NCI-H774 (cell line): ENCODE measurements around the gene RHBDL3.
"Not testable (repeated sequence)": the region's sequence is repeated elsewhere in the genome, so short reads cannot be mapped to it uniquely, and the experiment has no call there.

Source experiments
- DNase-seq: peaks from one replicate; lab custom pipeline; 2025; lab: John Stamatoyannopoulos, UW

Gene RHBDL3

DNA sequence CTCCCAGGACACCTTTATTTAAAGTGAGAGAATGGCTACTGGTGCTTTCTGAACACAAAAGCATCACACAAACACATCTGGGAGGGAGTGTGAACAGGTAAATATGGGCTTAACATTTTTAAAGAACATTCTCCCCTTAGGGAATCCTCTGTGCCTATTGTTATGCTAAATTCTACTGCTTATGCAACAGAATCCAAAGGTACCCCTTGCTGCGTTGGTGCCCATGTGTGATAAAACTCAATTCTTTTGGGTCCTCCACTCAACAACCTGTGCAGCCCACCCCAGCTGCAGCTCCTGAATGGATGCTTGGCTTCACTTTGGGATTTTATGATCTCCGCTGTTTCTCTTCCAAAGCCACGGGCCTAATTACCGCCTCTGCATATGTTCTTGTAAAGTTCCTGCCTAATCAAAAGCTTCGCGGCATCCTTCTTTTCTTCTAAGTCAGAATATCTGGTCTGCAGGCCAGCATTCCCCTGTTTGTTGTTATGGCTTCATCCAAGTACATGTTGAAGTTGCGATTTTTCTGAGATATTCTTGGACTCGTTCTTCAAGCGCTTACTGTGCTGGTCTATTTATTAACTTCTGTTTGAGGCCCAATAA is 23.9 kb downstream of the RHBDL3 start:
- no peak for DNase-seq

DNA sequence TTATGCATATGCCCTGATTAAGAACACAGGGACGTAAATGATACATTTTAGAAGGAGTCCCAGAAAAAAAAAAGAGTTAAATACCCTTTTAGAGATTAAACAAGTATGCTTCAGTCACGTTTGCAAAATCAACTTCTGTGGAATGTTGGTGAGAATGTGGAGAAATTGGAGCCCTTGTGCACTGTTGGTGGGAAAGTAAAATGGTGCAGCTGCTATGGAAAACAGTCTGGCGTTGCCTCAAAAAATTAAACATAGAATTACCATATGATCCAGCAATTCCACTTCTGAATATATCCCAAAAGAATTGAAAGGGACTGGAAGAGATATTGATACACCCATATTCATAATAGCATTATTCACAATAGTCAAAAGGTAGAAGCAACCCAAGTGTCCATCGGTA is 26.5 kb downstream of the RHBDL3 start:
- DNase-seq, result no peak

DNA sequence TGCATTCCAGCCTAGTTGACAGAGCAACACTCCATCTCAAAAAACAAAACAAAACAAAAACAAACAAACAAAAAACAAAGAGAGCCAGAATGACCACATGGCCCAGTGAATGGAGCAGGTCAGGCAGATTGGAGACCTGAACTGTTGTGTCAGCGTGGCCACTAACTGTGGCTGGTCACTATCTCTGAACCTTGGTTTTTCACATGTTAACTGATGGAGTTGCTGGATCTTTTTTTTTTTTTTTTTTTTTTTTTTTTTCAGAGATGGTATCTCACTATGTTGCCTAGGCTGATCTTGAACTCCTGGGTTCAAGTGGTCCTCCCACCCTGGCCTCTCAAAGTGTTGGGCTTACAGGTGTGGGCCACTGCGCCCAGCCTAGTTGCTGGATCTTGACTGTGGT is 31.8 kb downstream of the RHBDL3 start:
- DNase-seq, result no peak

DNA sequence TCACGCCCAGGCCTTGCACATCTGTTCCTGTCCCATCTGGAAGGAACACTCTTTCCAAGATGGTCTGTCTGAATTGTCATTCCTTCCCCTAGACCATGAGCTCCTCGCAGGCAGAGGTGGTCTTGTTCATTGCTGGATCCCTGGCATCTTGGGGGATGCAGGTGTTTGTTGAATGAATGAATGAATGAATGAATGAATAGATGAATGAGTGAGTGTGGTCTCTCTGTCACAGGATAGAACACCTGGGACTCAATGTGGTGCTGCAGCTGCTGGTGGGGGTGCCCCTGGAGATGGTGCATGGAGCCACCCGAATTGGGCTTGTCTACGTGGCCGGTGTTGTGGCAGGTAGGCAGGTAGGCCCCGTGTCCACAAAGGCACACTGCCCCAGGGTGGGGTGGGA is 32.2 kb downstream of the RHBDL3 start:
- DNase-seq, result no peak

DNA sequence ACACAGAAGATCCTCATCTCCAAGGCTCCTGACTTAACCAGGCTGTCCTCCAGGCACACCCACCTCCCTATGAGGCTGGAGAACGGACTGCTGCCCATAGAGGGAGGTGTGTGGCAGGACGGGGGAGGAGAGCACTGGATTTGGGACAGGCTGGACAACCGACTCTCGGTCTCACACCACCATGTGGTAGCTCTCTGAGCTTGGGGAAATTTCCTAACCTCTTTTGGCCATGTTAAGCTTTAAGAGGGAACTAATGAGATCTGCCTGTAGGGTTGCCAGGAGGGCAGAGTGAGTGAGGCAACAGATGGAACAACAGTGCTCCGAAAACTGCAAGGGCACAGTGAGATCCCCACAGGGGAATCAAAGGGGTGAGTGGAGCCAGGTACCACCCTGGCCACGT is 32.7 kb downstream of the RHBDL3 start:
- DNase-seq, result no peak

DNA sequence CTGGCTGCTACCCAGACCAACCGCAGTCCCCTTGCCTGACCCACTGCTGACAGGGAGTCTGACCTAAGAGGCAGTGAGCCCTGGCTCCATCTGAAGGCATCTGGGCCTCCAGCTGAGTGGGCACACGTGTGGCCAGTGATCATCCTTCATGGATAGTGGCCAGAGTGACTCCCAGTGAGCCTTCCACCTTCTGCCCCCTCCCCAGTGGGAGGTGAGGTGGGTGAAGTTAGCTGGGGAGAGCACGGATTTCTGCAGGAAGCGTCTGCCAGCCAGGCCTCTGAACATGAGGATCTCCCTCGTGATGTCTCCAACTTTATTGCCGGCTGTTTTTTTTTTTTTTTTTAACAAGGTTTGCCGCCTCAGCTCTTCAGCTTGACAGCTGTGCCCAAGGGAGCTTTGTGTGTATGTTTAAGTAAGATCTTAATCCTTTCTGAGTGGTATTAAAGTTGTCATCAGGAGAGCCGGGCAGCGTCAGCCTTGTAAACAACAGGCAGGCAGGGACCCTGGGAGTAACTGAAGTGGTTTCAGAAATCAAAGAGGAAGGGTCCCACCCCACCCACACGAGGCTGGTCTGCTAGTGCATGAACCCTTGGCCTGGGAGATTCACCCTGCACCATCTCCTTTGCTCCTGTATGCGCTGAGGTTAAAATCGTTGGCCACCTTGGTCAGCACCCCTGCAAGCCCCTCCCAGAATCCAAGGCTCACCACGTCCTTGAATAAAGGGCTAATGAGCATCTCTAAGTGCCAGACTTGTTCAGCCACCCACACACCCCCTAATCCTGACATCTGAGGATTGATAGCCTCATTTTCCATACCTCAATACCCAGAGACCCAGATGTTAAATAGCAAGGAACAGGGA is 33.3 kb downstream of the RHBDL3 start:
- no peak for DNase-seq

DNA sequence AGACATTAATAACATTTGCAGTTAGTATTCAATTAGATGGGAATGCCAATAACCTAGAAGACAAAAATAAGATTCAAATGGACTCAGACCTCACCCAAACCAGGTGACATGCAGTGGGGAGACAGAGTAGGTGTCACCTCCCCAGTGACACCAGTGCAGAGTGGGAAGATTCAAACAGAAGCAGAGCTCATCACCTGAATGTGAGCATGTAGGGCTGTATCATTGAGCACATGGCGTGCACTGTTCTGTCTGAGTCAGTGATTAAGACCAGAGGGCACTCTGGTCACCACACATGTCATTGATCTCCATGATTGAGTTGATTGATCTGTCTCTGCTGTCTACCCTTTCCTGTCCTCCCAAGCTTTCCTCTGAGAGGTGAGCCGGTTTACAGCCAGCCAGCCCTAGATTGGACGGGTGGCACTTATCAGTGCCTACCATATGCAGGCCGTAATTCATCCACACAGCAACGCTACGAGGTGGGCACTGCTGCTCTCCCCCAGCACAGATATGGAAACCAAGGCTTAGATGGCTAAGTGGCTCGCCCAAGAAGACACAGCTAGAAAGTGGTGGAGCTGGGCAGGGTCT is 34.0 kb downstream of the RHBDL3 start:
- no peak for DNase-seq

DNA sequence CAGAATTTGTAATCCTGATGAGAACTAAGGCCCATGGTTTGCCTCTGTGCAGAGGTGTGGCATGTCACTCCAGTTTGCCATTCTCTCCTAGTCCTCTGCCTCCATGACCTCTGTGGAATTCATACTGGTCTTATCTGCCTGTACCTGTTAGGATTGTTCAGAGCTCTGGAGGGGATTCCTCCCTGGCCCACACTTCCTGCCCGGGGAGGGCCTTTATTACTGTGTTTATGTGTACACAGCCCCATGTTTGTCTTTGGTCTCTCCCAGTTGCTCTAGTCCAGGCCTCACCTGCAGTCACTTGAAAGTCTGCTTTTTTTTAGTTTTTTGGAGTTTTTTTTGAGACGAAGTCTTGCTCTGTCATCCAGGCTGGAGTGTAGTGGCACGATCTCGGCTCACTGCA is 36.4 kb downstream of the RHBDL3 start:
- DNase-seq, result no peak

DNA sequence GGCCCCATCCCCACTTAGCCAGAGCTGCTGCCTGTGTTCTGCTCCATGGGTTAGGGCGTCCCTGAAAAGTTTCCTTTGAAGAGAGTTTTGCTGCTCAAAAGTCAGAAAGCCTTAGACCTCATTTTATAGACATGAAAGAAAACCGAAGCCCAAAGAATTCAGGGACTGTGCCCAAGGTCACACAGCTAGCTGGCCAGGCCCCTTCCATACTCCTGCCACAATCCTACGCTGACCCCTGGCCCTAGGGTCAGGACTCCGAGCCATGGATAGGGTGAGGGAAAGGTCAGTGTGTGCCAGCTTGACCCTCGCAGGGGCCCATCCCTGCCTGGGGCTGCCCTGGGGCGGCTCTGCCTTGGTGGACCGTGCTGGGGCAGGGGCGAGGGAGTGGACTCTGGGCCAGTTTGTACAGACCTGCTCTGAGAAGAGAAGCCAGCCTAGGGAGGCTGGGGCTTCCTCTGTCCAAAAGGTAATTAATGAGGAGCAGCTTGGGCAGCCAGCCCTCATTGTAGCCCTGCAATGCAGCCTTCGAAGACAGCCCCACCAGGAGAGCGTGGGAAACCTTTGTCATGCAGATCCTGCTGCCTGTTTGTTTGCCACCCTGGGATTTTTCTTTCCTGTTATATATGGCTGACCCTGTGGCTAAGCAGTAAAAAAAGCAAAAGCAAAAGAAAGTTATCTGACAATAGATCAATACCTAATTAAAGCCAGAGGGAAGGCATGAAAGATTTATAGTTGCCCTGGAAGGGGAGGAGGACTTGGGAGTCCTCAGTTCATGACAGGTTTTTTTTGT is 37.4 kb downstream of the RHBDL3 start:
- DNase-seq, result peak; percentile 12

DNA sequence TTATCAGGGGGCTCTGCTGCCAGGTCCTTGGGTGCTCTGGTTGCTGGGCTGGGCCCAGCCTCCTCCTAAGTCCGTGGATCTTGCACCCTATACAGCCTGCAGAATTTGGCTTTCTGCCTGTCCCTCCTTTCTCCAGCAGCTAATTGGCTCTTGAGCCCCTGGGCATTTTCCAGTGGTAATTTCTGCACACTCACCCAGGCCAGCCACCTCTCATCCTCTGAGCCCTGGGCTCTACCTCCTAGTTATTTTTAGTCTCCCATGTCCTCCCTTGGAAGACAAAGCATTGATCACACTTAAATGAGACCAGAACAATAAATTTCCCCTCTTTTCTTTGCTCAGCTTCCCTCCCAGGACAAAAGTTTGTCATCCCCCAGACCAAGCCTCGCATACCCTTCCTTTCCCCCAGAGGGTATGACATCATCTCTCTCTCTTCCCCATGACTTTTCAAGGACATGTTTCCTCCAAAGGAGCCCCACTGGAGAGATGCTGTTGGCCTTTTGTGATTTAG is 38.2 kb downstream of the RHBDL3 start:
- DNase-seq, result peak; percentile 9

DNA sequence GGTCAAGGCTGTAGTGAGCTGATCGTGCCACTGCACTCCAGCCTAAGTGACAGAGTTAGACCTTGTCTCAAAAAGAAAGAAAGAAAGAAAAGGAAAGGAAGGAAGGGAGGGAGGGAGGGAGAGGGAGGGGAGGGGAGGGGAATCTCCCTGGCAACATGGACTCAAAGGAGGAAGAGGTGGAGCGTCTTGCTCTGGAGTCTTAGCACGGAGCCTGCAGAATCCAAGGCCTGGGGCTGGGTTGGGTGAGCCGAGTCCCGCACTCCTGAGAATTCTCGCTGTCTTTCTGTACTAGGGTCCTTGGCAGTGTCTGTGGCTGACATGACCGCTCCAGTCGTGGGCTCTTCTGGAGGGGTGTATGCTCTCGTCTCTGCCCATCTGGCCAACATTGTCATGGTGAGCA is 39.4 kb downstream of the RHBDL3 start:
- no peak for DNase-seq

DNA sequence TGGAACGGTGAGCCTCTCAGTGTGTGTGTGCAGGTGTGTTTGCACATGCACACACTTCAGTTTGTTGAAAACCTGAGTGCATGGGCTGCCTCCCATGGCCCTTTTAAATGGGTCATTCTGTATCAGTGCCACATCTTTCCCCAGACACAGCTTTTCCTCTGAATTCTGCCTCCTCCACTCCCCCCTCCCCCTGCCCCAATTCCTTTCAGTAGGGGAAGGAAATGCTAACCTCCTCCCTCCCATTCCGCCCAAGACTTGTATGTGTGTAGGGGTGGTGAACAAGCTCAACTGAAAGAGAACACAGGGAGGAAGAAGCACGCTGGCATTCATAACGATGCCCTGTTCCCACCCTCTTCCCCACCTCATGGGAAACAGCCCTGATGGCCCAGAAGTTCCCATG is 42.0 kb downstream of the RHBDL3 start:
- DNase-seq, result peak; percentile 71

DNA sequence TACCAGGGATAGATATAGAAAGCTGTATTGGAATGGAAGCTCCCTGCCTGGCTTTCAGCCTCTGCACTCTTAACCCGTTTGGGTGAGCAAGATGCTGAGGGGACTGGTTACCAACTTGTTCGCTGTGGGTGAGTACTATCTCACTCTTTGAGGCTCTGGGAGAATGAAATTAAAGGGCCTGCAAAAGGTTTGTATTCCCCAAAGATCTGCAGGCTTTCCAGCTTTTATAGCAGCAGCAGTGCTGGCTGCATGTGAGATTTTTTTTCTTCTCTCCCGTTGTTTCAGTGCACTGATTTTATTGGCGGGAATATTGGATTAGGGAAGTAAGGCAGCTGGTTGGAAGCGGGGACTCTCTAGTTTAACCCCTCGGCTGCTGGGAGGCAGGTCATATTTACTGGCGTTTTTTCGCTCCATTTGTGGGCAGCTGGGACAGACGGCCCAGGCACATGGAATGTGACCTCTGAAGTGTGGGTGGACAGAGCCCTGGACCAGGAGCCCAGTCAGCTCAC is 45.5 kb downstream of the RHBDL3 start:
- DNase-seq, result no peak

DNA sequence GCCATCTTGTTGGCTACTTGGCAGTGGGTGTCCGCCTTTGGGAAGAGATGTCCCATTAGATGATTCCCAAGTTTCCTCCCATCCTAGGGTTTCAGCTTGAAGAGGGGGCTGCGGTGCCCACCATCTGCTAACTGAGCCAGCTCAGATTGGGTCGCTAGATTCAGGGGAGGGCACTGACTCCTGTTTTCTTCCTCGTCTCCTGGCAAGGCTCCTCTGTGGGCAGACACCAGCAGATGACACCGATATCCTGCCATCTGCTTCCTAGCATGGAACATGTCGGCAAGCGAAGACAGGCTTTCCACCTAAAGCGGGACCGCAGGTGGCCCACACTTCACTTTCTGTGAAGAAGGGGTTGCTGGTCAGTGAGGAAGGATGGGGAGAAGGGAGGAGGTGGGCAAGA is 49.0 kb downstream of the RHBDL3 start:
- DNase-seq, result no peak

DNA sequence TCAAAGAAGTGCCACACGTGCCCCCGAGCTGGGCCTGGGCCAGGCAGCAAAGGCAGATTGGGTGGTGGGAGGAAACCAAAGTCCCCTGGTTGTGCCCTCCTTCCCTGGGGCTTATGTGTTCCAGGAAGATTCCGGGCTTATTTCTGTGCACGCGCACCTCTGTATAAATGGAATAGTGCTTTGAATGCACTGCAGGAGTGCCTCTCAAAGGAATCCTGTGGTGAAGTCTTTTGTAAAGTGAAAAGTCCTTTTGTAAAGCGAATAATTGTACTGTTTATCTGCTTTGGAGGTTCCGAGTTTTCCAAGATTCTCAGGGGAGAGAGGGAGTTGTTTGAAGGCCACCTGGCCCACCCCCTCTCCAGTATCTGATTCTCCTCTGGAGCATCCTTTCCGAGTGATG is 49.5 kb downstream of the RHBDL3 start:
- DNase-seq, result no peak

DNA sequence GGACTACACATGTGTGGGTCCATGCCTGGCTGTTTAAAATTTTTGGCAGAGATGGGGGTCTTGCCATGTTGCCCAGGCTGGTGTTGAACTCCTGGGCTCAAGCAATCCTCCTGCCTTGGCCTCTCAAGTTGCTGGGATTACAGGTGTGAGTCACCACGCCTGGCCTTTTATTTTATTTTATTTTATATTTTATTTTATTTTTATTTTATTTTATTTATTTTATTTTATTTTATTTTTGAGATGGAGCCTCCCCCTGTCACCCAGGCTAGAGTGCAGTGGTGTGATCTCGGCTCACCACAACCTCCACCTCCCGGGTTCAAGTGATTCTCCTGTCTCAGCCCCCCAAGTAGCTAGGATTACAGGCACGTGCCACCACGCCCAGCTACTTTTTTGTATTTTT is 51.0 kb downstream of the RHBDL3 start:
- DNase-seq, result not testable (repeated sequence)

DNA sequence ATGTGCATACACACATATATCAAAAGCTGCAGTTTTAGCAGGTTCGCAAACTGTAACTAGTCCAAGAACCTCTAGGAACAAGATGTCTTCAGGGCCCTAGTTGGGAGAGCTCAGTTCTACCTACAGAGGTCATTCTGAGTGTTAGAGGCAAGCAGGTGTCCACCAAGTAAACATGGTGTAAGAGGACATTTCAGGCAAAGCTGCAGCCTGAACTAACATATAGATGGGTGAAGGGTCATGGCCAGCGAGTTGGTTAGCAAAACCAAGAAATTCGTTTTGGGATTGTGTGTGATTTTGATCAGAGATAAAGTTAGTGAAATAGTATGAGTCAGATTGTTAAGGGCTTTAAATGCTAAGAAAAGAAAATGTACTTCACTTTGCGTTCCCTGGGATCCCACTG is 51.7 kb downstream of the RHBDL3 start:
- DNase-seq, result no peak

DNA sequence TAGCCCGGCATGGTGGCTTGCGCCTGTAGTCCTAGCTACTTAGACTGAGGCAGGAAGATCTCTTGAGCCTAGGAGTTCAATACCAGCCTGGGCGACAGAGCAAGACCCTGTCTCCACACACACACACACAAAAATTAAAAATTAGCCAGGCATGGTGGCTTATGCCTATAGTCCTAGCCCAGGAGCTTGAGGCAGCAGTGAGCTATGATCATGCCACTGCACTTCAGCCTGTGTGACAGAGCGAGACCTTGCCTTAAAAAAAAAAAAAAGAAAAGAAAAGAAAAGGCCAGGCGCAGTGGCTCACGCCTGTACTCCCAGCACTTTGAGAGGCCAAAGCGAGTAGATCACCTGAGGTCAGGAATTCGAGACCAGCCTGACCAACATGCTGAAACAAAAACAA is 52.4 kb downstream of the RHBDL3 start:
- no peak for DNase-seq

DNA sequence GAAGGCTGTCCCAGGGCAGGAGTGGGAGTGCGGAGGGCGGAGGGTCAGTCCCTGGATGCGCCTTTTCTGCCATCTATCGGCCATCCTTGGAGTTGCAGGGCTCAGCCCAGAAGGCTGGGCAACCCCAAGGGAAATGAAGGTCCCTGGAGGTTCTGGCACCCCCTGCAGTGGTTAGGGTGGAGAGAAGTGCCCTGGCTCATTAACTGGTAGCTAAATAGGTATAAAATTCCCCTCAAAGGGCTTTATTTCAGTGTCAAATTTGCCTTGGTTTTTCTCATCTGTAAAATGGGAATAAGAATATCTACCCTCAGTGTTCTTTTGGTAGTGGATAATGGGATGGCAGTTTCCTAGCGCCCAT is 53.9 kb downstream of the RHBDL3 start:
- peak; percentile 44 for DNase-seq

DNA sequence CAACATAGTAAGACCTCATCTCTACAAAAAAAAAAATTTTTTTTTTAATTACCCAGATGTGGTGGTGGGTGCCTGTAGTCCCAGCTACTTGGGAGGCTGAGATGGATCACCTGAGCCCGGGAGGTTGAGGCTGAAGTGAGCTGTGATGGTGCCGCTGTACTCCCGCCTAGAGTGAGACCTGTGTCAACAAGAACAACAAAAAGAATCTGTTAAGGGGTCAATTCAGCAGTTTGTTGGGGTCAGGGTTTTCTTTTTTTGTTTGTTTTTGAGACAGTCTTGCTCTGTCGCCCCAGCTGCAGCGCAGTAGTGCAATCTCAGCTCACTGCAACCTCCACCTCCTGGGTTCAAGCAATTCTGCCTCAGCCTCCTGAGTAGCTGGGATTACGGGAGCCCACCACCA is 54.4 kb downstream of the RHBDL3 start:
- DNase-seq, result not testable (repeated sequence)

DNA sequence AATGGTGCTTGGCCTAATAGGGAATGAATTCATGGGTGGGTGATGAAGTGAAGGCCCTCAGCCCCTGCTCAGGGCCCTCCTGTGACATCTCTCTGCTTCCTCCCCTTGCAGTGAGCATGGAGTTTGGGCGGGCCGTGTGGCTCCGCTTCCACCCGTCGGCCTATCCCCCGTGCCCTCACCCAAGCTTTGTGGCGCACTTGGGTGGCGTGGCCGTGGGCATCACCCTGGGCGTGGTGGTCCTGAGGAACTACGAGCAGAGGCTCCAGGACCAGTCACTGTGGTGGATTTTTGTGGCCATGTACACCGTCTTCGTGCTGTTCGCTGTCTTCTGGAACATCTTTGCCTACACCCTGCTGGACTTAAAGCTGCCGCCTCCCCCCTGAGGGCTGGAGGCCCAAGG is 55.2 kb downstream of the RHBDL3 start:
- DNase-seq, result no peak

DNA sequence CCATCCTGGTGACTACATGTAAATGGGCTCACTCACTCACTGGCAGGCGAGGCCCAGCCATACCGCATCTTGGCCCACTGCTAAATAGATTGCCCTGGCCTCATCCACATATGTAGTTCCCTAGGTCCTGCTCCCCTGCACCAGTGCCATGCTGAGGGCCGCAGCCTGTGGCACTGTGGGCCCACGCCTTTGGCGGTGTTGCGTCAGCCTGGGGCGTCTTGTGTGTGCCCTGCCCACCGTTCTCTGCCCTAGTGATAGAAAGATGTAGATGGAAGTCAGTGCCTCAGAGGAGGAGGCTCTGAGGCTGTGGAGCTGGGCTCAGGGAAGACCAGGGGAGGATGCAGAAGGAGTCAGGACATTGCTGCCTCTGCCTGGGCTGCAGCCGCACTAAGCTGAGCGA is 57.4 kb downstream of the RHBDL3 start:
- DNase-seq, result no peak
